ENCODE results near the gene SNX25. TPM values are rescaled to one million over a fixed set of nuclear protein-coding genes. Genes with fewer than 3 reads are reported as not detected.

SNX25 gene
- total and polyA plus RNA-seq, 8 donors = 4.8 to 15.0 (median 10.9) TPM

DNA sequence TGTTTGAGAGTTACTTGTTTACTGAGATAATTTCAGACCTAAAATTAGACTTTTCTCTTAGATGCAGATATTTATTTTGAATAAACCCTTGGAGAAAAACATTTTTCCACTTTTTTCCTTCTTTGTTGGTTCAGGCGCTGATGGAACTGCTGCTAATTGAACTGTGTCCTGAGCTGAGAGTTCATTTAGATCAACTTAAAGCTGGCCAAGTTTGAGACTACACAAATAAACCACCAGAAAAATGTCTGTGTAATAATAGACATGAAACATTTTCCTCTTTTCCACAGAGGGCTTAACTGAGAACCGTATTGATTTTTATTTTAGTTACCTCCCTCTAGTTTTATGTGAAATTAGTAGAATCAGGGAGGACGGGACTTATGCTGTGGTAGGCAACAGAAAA, 153.9 kb downstream of the SNX25 start:
- WGBS, 2 donors = 30 to 40% methylated on average over 3 of the region's 3 CpGs
- no peak for FAIRE-seq

DNA sequence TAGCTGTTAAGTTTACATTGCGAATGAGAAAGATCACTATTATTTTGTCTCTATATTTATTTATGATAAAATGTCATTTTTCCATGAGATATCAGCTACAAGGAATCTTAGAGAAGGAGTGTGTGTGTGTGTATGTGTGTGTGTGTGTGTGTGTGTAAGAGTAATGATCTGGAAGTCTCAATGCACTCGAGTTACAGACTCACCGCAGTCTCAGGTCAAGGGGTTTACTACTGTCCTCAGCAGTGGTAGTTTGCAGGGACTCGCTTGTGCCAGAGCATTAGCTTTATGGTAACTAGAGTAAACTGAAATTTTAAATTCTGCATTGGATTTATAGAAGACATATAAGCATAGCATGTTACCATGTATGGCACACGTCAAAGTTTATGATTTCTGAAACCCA, 155.5 kb downstream of the SNX25 start:
- intact Hi-C loops (cut with DNase I) = no loop called here
- ATAC-seq (no peak), DNase-seq (no peak), FAIRE-seq (no peak)
- no peaks in the 10 kb centered on the region for H3K36me3 ChIP-seq
- no peak overlapping the region for H3K27ac ChIP-seq
- H3K27me3 ChIP-seq = no peaks in the 10 kb centered on the region
- 62 to 71% methylated on average over 5 of the region's 5 CpGs for WGBS, 2 donors
- H3K4me1 ChIP-seq = peaks cover 9 to 13% (median 10%) of the 10 kb centered on the region in 3 donors
- no peak overlapping the region for H3K4me3 ChIP-seq
- TF ChIP-seq, protein P1, sequence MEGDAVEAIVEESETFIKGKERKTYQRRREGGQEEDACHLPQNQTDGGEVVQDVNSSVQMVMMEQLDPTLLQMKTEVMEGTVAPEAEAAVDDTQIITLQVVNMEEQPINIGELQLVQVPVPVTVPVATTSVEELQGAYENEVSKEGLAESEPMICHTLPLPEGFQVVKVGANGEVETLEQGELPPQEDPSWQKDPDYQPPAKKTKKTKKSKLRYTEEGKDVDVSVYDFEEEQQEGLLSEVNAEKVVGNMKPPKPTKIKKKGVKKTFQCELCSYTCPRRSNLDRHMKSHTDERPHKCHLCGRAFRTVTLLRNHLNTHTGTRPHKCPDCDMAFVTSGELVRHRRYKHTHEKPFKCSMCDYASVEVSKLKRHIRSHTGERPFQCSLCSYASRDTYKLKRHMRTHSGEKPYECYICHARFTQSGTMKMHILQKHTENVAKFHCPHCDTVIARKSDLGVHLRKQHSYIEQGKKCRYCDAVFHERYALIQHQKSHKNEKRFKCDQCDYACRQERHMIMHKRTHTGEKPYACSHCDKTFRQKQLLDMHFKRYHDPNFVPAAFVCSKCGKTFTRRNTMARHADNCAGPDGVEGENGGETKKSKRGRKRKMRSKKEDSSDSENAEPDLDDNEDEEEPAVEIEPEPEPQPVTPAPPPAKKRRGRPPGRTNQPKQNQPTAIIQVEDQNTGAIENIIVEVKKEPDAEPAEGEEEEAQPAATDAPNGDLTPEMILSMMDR (IDR thresholded peaks at IDR 0.05) = no peak
- H3K9me3 ChIP-seq = no peaks in the 10 kb centered on the region

More for the DNA sequence above, 153.9 kb downstream of the SNX25 start:
- Histone ChIP-seq H3K4me3 (no peak overlapping the region), H3K9me3 (no peaks in the 10 kb centered on the region), H3K4me1 (peaks cover 9 to 13% (median 10%) of the 10 kb centered on the region in 3 donors), H3K36me3 (no peaks in the 10 kb centered on the region), H3K27me3 (no peaks in the 10 kb centered on the region), H3K27ac (no peak overlapping the region)
- ATAC-seq (peak in 2 of 4 donors; percentile 38 to 45), DNase-seq (no peak)
- intact Hi-C loops (cut with DNase I) = no loop called here
- TF ChIP-seq, protein P1 (IDR thresholded peaks at IDR 0.05) = no peak

DNA sequence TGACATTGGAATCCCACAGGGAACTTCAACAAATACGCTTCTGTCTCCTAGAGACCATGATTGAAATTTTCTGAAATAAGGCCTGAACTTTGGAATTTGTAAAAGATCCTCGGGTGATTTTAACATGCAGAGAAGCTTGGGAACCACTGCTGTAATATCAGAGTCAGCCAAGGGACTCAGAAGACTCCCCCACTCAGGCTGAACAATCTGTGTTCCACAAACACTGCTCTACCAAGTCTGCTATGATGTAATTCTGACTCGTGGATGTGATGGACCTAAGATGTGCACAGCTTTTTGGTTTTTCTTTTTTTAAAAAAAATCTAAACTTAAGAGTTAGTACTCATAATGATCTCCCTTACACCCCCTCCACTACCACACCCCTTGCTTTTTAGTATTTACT, 160.3 kb downstream of the SNX25 start:
- Histone ChIP-seq H3K9me3 (no peaks in the 10 kb centered on the region), H3K27me3 (no peaks in the 10 kb centered on the region), H3K36me3 (no peaks in the 10 kb centered on the region), H3K4me3 (no peak overlapping the region), H3K27ac (no peak overlapping the region), H3K4me1 (no peaks in the 10 kb centered on the region)
- TF ChIP-seq, protein P1 (IDR thresholded peaks at IDR 0.05) = no peak
- 65 to 66% methylated on average over 3 of the region's 3 CpGs for WGBS, 2 donors
- ATAC-seq (no peak), FAIRE-seq (no peak), DNase-seq (no peak)
- intact Hi-C loops (cut with DNase I) = no loop called here

DNA sequence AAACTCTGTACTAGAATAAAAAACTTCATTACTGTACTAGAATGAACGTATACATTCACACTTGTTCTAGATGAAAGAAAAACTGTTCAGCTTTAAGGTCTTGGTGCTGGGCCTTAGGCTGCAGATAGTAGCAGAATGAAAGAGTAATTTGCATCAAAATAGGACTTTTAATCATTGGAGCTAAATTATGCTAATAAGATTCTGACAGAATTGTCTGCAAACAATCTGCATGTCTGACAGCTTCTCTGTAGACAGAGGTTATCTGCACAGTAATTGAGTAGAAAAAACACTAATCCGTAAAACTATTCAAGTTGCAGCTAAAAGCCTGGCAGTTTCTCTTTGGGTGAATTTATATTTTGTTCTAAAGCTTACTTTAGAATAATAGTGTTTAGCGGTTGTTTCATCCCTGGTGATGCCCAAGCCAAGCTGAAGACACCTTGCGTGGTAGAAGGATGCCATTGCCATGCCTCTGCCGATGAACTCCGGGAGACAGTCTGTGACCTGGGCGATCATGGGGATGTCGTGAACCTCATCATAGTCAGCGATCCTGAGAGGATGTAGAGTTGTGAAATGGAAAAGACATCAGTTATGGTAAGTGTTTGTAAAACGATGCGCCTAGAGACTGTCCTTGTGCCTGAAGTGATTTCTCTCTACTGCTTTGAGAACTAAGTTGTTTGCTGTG, 161.0 kb downstream of the SNX25 start:
- Histone ChIP-seq H3K4me1 (no peaks in the 10 kb centered on the region), H3K27ac (no peak overlapping the region), H3K4me3 (no peak overlapping the region), H3K27me3 (no peaks in the 10 kb centered on the region), H3K36me3 (no peaks in the 10 kb centered on the region), H3K9me3 (no peaks in the 10 kb centered on the region)
- ATAC-seq = no peak
- FAIRE-seq = no peak
- intact Hi-C loops (cut with DNase I) = no loop called here
- TF ChIP-seq, protein P1 (IDR thresholded peaks at IDR 0.05) = no peak
- no peak for DNase-seq
- 96 to 98% methylated on average over 11 of the region's 11 CpGs for WGBS, 2 donors

DNA sequence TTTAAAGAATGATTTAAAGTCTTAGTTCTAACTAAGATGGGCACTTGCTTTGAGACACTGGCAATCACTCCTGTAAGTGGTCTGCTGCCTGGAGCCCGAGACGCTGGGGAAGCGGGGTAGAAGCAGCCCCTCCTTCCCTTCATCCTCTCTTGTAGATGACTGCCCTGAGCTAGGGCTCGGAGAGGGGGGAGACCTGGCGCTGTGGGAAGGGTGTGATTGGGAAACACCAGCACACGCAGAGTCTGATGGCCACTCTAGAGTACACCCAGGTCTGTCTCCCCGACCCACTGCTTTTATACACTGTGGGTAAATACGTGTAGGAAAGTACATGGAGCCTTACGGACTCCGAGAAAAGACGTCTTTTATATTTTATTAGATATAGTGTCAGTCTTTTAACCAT, 162.3 kb downstream of the SNX25 start:
- Histone ChIP-seq H3K27ac (no peak overlapping the region), H3K4me3 (no peak overlapping the region), H3K36me3 (no peaks in the 10 kb centered on the region), H3K9me3 (no peaks in the 10 kb centered on the region), H3K27me3 (no peaks in the 10 kb centered on the region), H3K4me1 (no peaks in the 10 kb centered on the region)
- ATAC-seq (no peak), DNase-seq (no peak), FAIRE-seq (no peak)
- TF ChIP-seq, protein P1 (IDR thresholded peaks at IDR 0.05) = no peak
- intact Hi-C loops (cut with DNase I) = no loop called here
- WGBS, 2 donors = 95 to 97% methylated on average over 11 of the region's 11 CpGs
